H9 (cell line): Measurements from ENCODE around the gene ENTPD6. TPM values are rescaled to one million over a fixed set of nuclear protein-coding genes. Genes with fewer than 3 reads are reported as not detected.

Experiments
- DNase-seq: peaks from one replicate; pipeline ENCODE4 v3.0.0-alpha.2; 2017
- H2AFZ ChIP-seq: one replicate; pipeline ENCODE4 v1.6.1; 2013; ENCODE audit warnings: mild to moderate bottlenecking, low read length, control low read depth, moderate library complexity
- H2AK5ac ChIP-seq: 2 replicates; pipeline ENCODE4 v1.6.1; 2013; ENCODE audit warnings: low read length, control low read depth, mixed read lengths; ENCODE audit not compliant: insufficient read length
- H2BK120ac ChIP-seq: one replicate; pipeline ENCODE4 v1.6.1; 2013; ENCODE audit warnings: low read depth, mild to moderate bottlenecking, low read length, control low read depth, inconsistent platforms; ENCODE audit not compliant: poor library complexity, severe bottlenecking
- H2BK12ac ChIP-seq: 2 replicates; pipeline ENCODE4 v1.6.1; 2013; ENCODE audit warnings: low read length, control low read depth, mixed read lengths, low read depth; ENCODE audit not compliant: insufficient read length
- H2BK15ac ChIP-seq: 2 replicates; pipeline ENCODE4 v1.6.1; 2013; ENCODE audit warnings: low read depth, low read length, control low read depth
- H2BK20ac ChIP-seq: one replicate; pipeline ENCODE4 v1.6.1; 2013; ENCODE audit warnings: low read depth, mild to moderate bottlenecking, low read length, control low read depth, inconsistent platforms; ENCODE audit not compliant: poor library complexity, severe bottlenecking
- H2BK5ac ChIP-seq: 2 replicates; pipeline ENCODE4 v1.6.1; 2013; ENCODE audit warnings: low read length, control low read depth, mixed read lengths; ENCODE audit not compliant: insufficient read length
- H3K14ac ChIP-seq: 2 replicates; pipeline ENCODE4 v1.6.1; 2013; ENCODE audit warnings: low read length, control low read depth; ENCODE audit not compliant: insufficient read depth
- H3K18ac ChIP-seq: 2 replicates; pipeline ENCODE4 v1.6.1; 2013; ENCODE audit warnings: low read depth, mild to moderate bottlenecking, mixed read lengths, low read length, control low read depth; ENCODE audit not compliant: insufficient read length
- H3K23ac ChIP-seq: 2 replicates; pipeline ENCODE4 v1.6.1; 2013; ENCODE audit warnings: low read length, control low read depth, mixed read lengths, low read depth; ENCODE audit not compliant: insufficient read length
- H3K23me2 ChIP-seq: 2 replicates; pipeline ENCODE4 v1.6.1; 2013; ENCODE audit warnings: low read depth, mild to moderate bottlenecking, mixed read lengths, low read length, control low read depth; ENCODE audit not compliant: insufficient read length, poor library complexity, severe bottlenecking
- H3K27ac ChIP-seq: 2 replicates; pipeline ENCODE4 v1.5.1; 2013; ENCODE audit warnings: low read length, control low read depth, mixed read lengths, low read depth; ENCODE audit not compliant: insufficient read length
- H3K27me3 ChIP-seq: 2 replicates; pipeline ENCODE4 v1.6.1; 2013; ENCODE audit warnings: low read length, control low read depth, inconsistent platforms; ENCODE audit not compliant: insufficient read depth
- H3K4ac ChIP-seq: 2 replicates; pipeline ENCODE4 v1.6.1; 2013; ENCODE audit warnings: low read depth, mild to moderate bottlenecking, control low read depth, inconsistent platforms, low read length, moderate library complexity
- H3K4me1 ChIP-seq: 2 replicates; pipeline ENCODE4 v1.6.1; 2013; ENCODE audit warnings: low read length, control low read depth, inconsistent platforms; ENCODE audit not compliant: insufficient read depth
- H3K4me2 ChIP-seq: 2 replicates; pipeline ENCODE4 v1.6.1; 2013; ENCODE audit warnings: low read length, control low read depth, mixed read lengths; ENCODE audit not compliant: insufficient read length, insufficient read depth
- H3K56ac ChIP-seq: 2 replicates; pipeline ENCODE4 v1.6.1; 2013; ENCODE audit warnings: low read depth, mild to moderate bottlenecking, mixed read lengths, low read length, control low read depth; ENCODE audit not compliant: insufficient read length
- H3K79me1 ChIP-seq: 2 replicates; pipeline ENCODE4 v1.6.1; 2013; ENCODE audit warnings: low read depth, mild to moderate bottlenecking, moderate library complexity, low read length, control low read depth, inconsistent platforms; ENCODE audit not compliant: insufficient read depth, poor library complexity, severe bottlenecking
- H3K79me2 ChIP-seq: 2 replicates; pipeline ENCODE4 v1.6.1; 2013; ENCODE audit warnings: low read length, control low read depth, inconsistent platforms; ENCODE audit not compliant: insufficient read depth
- H3K9ac ChIP-seq: 2 replicates; pipeline ENCODE4 v1.6.1; 2013; ENCODE audit warnings: low read length, control low read depth, mixed read lengths; ENCODE audit not compliant: insufficient read length; ENCODE audit errors: extremely low read depth
- H3K9me3 ChIP-seq: one replicate; pipeline ENCODE4 v1.6.1; 2013; ENCODE audit warnings: low read depth, low read length, inconsistent platforms; ENCODE audit not compliant: control insufficient read depth
- H3T11ph ChIP-seq: one replicate; pipeline ENCODE4 v1.6.1; 2013; ENCODE audit warnings: mild to moderate bottlenecking, low read length, control low read depth, inconsistent platforms
- H4K20me1 ChIP-seq: one replicate; pipeline ENCODE4 v1.6.1; 2013; ENCODE audit not compliant: control insufficient read depth, insufficient read length, insufficient read depth
- H4K5ac ChIP-seq: 2 replicates; pipeline ENCODE4 v1.6.1; 2013; ENCODE audit warnings: low read depth, mild to moderate bottlenecking, mixed read lengths, low read length, control low read depth; ENCODE audit not compliant: insufficient read length
- H4K8ac ChIP-seq: replicated peaks from 2 replicates; pipeline ENCODE4 v1.6.1; 2013; ENCODE audit warnings: low read length, control low read depth, mixed read lengths, low read depth; ENCODE audit not compliant: insufficient read length
- H4K91ac ChIP-seq: 2 replicates; pipeline ENCODE4 v1.6.1; 2013; ENCODE audit warnings: low read depth, mild to moderate bottlenecking, moderate library complexity, mixed read lengths, low read length, control low read depth; ENCODE audit not compliant: insufficient read length
- H3K27ac Mint-ChIP-seq, 3 experiments: 2 replicates in 2 of 3; 3 replicates in 1 of 3; pipeline ENCODE4 v1.8.0; 2020 to 2021; ENCODE audit warnings: mixed read lengths in 3 of 3, mild to moderate bottlenecking in 1 of 3, moderate library complexity in 1 of 3
- H3K27me3 Mint-ChIP-seq: 2 replicates; pipeline ENCODE4 v1.8.0; 2021; ENCODE audit warnings: low read depth, mild to moderate bottlenecking, moderate library complexity, mixed read lengths
- H3K36me3 Mint-ChIP-seq, 3 experiments: 2 replicates in 2 of 3; 3 replicates in 1 of 3; pipeline ENCODE4 v1.8.0; 2020 to 2021; ENCODE audit warnings: low read depth in 3 of 3, mixed read lengths in 3 of 3; ENCODE audit not compliant: insufficient read depth in 1 of 3
- H3K4me1 Mint-ChIP-seq, 2 experiments: 2 replicates each; pipeline ENCODE4 v1.8.0; 2020; ENCODE audit warnings: mixed read lengths in 2 of 2
- H3K4me3 Mint-ChIP-seq, 2 experiments: 2 replicates in 1 of 2; 3 replicates in 1 of 2; pipeline ENCODE4 v1.8.0; 2020 to 2021; ENCODE audit warnings: mild to moderate bottlenecking in 2 of 2, mixed read lengths in 2 of 2, moderate library complexity in 1 of 2
- H3K9me3 Mint-ChIP-seq, 2 experiments: 2 replicates in 1 of 2; 3 replicates in 1 of 2; pipeline ENCODE4 v1.8.0; 2020; ENCODE audit warnings: mild to moderate bottlenecking in 2 of 2, mixed read lengths in 2 of 2, moderate library complexity in 1 of 2
- CTCF ChIP-seq: fragments of 200-600 bp; sonication (generic); conservative IDR thresholded peaks from 3 replicates; pipeline ENCODE4 v1.8.0; 2021; ENCODE audit warnings: antibody characterized with exemption, mild to moderate bottlenecking
- WGBS: extraction: QIAGEN DNeasy Blood & Tissue Kit; methylation state at CpG from one replicate; pipeline ENCODE4 v1.1.7; 2013; ENCODE audit warnings: missing lambda C conversion rate, low lambda C conversion rate, mixed read lengths; ENCODE audit not compliant: insufficient read length; ENCODE audit errors: extremely low coverage; 5-methylcytosine and 5-hydroxymethylcytosine counted together
- total RNA-seq: library from RNA; stranded (reverse); gene quantifications from 2 replicates; pipeline ENCODE4 v1.2.1, GENCODE V29; 2021

ENTPD6 gene
- total RNA-seq, 1 experiment from 2014 or later: 57.4 TPM

GRCh38 chr20:25191689-25192088, 3.8 kb upstream of the ENTPD6 start:
- Histone ChIP-seq H4K91ac (no peak overlapping the region), H3K79me2 (peaks cover 2% of the 10 kb centered on the region; the same call in 1 of the 2 replicates), H4K20me1 (no peaks in the 10 kb centered on the region), H2AFZ (no peak overlapping the region), H3K27ac (no peak overlapping the region), H2BK12ac (no peak overlapping the region), H2AK5ac (no peak overlapping the region), H2BK120ac (no peak overlapping the region), H2BK15ac (no peak overlapping the region), H3K14ac (no peak overlapping the region), H3K4ac (no peak overlapping the region), H2BK5ac (no peak overlapping the region), H3K79me1 (no peaks in the 10 kb centered on the region), H3K9me3 (no peaks in the 10 kb centered on the region), H3K4me1 (no peaks in the 10 kb centered on the region; the same call in 1 of the 2 replicates), H3K9ac (no peak overlapping the region), H3K23me2 (peaks cover 9% of the 10 kb centered on the region), H4K5ac (no peak overlapping the region), H3K56ac (no peak overlapping the region), H3K4me2 (no peak overlapping the region), H4K8ac (no peak overlapping the region), H3K27me3 (no peaks in the 10 kb centered on the region), H3K23ac (no peak overlapping the region), H3K18ac (no peak overlapping the region), H2BK20ac (no peak overlapping the region), H3T11ph (no peak overlapping the region)
- TF ChIP-seq CTCF: no peak
- peaks cover 17% of the 10 kb centered on the region for H3K27me3 Mint-ChIP-seq
- H3K36me3 Mint-ChIP-seq: peaks cover 2 to 5% (median 3%) of the 10 kb centered on the region in 3 experiments; a peak in 4 of 7 replicates
- peaks cover 5 to 6% of the 10 kb centered on the region in 2 experiments for H3K4me1 Mint-ChIP-seq
- no peak for DNase-seq
- H3K9me3 Mint-ChIP-seq: peaks cover 8% of the 10 kb centered on the region in 2 experiments
- H3K27ac Mint-ChIP-seq: no peak overlapping the region
- no peak overlapping the region for H3K4me3 Mint-ChIP-seq
- no CpG with 5 or more reads among the region's 2 CpGs for WGBS
